ENCODE data around the gene IFT20.
A peak's percentile ranks its signal among the peaks of the same experiment; 100 is the strongest.

The IFT20 gene

GRCh38 chr17:28334666-28335200 is 539 bp downstream of the IFT20 start:
- no peak for DNase-seq

GRCh38 chr17:28334171-28334570 is 1.1 kb downstream of the IFT20 start:
- no peak for DNase-seq

DNA sequence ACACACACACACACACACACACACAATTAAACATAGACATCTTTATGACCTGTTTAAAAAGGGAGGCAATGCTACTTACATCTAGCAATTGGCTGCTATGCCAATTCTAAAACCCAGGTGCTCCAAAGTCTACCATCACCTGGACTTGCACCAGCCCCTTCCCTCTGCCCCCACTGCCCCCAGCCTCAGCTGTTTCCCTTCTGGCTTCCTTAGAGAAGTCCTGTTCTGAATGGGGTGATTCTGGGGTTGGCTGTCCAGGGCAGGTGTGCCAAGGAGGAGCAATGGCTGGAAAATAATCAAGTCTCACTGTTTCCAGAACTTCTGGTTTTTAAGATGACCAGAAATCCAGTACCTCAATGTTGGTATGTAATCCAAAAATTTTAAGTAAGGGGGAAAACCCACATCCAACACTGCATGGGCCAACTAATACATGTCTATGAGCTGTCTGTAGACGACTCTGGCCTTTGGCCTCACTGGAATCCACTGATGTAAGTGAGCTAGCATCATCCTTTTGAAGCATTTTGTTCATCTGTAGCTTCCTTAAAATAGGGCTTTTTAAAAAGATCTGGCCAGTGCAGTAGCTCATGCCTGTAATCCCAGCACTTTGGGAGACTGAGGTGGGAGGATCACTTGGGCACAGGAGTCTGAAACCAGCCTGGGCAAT is 2.1 kb downstream of the IFT20 start:
- no peak for DNase-seq

- DNase-seq, result no peak
Observed at GRCh38 chr17:28331891-28332420, 3.3 kb downstream of the IFT20 start.

GRCh38 chr17:28330671-28331070 is 4.6 kb downstream of the IFT20 start:
- DNase-seq, result no peak

DNA sequence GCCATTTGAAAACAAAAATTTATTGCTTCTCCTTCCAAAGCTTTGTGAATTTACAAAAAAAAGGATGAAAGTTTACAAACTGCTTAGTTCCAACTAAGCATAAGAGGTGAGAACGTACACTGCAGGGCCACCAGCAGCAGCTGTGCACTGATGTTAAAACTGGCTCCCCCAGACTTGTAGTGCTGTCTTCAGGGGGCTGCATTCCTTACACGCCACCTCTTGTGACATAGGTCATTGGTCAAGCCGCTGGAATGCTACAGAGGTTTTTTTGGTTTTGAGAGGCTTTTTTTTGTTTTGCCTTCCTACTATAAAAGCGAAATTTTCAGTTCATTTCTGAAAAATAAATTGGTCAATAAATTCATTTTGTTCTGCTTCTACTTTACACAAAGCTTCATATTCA is 6.9 kb downstream of the IFT20 start:
- DNase-seq, result no peak

DNA sequence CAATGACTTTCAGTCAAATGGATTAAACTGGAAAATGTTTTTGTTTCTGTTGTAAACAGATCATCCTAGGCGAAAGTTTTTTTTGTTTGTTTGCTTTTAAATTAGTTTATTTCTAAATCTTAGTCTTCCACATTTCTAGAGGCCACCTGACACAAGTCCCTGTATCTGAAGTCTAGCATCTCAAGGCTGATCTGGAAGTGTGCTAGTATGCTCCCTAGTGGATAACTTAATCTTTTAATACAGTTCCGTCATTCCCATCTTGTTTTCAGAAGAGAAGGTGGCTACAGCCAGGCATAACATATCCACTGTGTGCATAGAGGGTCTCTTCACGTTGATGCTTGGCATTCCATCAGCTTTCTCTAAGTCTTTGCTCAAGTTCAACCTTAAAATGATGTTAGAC is 7.6 kb downstream of the IFT20 start:
- no peak for DNase-seq

DNA sequence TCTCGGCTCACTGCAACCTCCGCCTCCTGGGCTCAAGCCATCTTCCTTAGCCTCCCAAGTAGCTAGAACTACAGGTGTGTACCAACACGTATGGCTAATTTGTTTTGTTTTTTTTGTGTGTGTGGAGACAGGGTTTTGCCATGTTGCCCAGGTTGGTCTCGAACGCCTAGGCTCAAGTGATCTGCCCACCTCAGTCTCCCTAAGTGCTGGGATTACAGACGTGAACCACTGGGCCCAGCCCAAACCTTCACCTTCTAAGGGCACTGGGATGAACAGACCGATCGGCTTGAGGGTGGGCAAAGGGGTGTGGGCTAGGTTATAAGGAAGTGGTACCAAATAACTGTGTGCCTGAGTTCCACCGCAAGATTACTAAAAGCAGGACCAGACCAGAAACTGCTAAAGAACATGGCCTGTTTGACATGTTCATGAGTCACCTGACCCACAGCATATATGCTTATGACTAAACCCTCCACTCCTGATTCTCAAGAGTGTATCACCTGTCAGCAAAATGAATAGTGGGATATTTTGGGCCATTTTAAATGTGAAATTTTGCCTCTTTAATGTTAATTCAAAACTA is 8.2 kb downstream of the IFT20 start:
- no peak for DNase-seq

DNA sequence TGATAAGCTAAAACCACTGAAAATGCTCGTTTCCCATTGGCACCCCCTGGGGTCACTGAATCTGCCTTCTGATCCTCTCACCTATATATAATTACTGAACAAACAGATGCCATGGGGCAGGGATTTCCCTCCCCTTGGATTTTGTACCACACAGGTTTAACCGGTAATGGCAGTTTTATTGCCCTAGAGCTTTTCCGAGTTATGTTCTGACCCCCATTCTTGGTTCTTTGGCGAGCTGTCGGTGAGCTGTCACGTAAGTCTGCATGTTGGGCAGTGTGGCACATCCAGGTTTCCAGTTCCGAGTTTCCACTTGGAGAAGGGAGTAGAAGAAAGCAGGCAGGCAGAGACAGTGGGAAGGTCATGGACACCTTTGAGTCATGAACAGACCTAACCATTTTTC is 9.2 kb downstream of the IFT20 start:
- no peak for DNase-seq

GRCh38 chr17:28325211-28325610 is 10.1 kb downstream of the IFT20 start:
- no peak for DNase-seq

GRCh38 chr17:28324781-28325180 is 10.5 kb downstream of the IFT20 start:
- no peak for DNase-seq

DNA sequence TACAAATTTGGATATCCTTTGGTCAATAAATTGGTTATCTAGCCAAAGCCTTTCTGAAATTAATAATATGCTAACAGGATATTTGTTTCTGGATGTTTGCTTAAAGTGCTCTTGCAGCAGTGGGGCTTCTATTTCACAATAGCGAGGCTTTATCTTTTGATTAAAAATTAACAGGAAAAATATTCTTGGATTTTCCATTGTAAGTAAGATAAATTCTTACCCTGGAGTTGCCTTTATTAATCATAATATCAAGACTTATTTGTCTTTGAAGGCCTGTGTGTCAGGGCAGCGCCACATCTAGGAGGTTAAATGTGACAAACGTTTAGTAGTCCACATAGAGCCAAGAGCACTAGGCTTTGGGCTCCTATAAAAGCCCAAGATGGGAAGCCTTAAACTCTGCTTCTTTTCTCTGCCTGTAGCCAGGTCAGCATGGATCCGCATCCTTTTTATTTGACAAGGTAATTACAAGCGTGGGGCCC is 11.0 kb downstream of the IFT20 start:
- no peak for DNase-seq

DNA sequence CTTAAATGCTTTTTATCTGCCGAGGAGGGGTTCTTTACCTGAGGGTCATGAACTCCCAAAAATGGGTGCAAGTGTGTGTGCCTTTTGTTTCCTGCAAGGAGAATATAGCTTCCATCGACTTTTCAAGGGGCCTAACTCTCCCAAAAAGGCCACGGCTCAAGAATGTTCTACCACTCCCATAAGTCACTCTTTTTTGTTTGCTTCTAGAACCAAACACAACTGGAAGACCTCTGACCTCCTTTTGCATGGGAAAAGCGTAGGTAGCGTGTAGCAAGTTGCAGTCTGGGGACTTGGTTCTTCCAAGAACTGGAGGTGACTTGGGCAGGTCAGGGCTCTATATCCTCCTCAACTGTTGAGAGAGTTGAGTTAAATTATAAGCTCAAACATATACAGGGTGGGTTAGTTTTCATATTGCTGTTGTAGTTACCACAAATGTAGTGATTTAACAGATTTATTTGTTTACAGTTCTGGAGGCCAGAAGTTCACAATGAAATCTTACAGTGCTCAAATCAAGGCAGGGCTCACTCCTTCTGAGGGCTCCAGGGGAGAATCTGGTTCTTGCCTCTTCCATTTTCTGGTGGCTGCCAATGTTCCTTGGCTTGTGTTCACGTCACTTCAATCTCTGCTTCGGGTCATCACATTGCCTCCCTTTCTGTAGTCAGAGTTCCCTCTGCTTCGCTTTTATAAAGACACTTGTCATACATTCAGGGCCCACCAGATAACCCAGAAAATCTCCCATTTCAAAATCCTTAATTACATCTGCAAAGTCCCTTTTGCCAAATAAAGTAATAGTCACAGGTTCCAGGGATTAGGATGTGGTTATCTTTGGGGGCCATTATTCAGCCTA is 14.8 kb downstream of the IFT20 start:
- DNase-seq, result no peak

- no peak for DNase-seq
Observed at GRCh38 chr17:28319598-28319935, 15.7 kb downstream of the IFT20 start.

DNA sequence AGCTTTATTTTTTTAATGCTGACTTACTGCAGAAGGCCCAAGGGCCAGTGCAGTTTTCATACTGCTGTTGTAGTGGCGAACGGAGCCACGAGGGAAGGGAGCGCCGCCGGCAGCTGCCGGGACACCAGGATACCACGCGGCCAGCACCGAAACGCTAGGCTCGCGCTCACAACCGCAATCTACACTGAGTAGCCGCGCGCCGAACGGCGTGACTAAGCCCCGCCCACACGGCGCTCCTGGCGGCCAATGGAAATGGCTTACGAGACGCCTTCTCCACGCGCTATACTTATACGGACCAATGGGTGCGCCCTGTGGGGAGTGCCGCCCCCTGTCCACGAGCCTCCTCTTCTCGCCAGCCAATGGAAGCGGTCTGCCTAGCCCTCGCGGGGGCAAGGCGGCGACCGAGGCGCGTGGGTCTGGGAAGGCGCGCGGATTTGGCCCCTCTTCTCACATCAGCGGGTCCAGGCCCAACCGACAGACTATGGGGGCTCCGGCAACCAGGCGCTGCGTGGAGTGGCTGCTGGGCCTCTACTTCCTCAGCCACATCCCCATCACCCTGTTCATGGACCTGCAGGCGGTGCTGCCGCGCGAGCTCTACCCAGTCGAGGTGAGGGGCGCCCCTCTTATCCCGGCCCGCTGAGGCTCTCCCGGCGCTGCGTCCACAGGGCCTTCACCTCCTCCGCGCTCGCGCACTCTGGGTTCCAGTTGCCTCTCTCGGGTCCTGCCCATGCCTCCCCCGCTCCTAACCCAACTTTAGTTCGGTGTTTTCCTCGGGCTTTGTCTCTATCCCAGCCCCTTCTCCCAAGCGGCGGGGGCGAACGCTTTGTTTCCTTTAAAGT is 16.3 kb downstream of the IFT20 start, which contains the start of gene TMEM97:
TMEM97 (plus strand) TSS at position 442 of the 839 bp plus-strand sequence; CDS start at position 482, 40 bp downstream.
- peak; percentile 95 for DNase-seq

- DNase-seq, result no peak
Observed at GRCh38 chr17:28317966-28318758, 17.1 kb downstream of the IFT20 start.

GRCh38 chr17:28317099-28317965 is 17.9 kb downstream of the IFT20 start:
- no peak for DNase-seq

DNA sequence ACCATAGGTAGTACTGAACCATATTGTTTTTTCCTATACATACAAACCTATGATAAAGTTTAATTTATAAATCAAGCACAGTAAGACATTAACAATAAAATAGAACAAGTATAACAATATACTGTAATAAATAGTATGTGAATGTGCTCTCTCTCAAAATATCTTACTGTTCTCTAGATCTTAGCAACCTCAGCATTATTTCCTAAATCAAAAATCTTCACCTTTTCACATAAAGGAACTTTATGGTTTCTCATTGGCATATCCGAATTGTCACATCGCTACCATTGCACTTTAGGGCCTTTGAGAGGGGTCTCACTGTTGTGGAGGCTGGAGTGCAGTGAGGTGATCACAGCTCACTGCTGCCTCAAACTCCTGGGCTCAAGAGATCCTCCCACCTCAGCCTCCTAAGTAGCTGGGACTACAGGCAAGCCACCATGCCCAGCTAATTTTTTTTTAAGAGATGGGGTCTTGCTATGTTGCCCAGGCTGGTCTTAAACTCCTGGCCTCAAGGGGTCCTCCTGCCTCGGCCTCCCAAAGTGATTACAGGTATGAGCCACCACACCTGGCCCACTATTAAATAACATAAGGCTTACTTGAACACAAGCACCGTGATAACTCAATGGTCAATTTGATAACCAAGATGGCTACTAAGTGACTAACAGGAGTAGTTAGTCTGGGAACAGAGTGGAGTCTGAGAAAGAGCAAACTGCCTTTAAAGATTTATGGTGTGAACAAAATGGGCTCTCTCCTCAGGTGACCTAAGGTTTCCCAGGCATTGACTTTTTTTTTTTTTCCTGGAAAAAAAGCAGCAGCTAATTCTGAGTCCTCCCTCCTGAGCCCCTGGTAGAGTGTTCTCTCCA is 19.2 kb downstream of the IFT20 start:
- no peak for DNase-seq

DNA sequence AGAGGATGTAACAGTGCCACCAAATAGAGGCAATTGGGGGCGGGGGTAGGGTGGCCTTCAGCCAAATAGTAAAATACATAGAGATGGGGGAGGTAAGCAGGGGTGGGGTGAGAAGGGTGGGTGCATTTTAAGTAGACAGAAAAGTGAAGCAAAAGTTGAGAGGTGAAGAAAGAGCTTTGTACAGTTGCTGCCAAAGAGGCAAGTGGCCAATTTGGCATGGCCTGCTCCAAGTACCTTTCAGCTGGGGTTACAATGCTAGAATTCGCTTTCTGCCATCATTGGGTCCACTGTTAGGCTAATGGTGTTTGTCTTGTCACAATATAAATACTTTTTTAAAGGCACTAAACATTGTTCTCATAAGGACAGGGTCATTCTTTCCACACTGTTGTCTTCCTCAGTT is 21.4 kb downstream of the IFT20 start:
- DNase-seq, result no peak
